Right lobe of liver (tissue), 4 donors: ENCODE data around the gene GNAZ.

Source experiments
- CTCF ChIP-seq, 4 donors: fragments of 200-600 bp in 3 of 4; fragments of 450-650 bp in 1 of 4; IDR thresholded peaks; one replicate each; pipeline versions ENCODE4 v1.5.1 to v1.8.0; 2016 to 2022; ENCODE audit warnings: antibody characterized with exemption in 4 of 4, mild to moderate bottlenecking in 2 of 4
- POLR2A ChIP-seq: fragments of 450-650 bp; IDR thresholded peaks from one replicate; pipeline ENCODE4 v1.6.1; 2017; ENCODE audit warnings: antibody characterized with exemption, mild to moderate bottlenecking
- donor health status: DM: no; HTN: no; CAD: no.
- donor health status: DM: no; HTN: no; CAD: no.
- donor health status: DM: no; HTN: yes; CAD: no.

- no peak for TF ChIP-seq CTCF (IDR thresholded peaks at IDR 0.05)
- TF ChIP-seq POLR2A: no peak
Observed at GRCh38 chr22:23105304-23105703, 35.0 kb downstream of the GNAZ start.
